Left cardiac atrium (tissue), 4 donors: ENCODE data around the gene PNRC2. TPM values are rescaled to one million over a fixed set of nuclear protein-coding genes. Genes with fewer than 3 reads are reported as not detected.
"Not testable (repeated sequence)": the region's sequence is repeated elsewhere in the genome, so short reads cannot be mapped to it uniquely, and the experiment has no call there.

Experiments
- ATAC-seq, 2 donors: fragments of 200-7000 bp; cut with Tn5 transposase; one replicate each; pipeline ENCODE4 v1.9.1; 2020; ENCODE audit warnings: mild to moderate bottlenecking in 2 of 2, moderate library complexity in 2 of 2
- DNase-seq: peaks from one replicate; pipeline ENCODE4 v3.0.0-alpha.2; 2020
- intact Hi-C, 2 donors: fragments of 100-400 bp; cut with DNase I; formaldehyde crosslinking; loops; one replicate each; pipeline versions ENCODE4 v1.14.1 to v1.15.1; 2022 to 2023
- total RNA-seq, 2 donors: library from RNA; stranded (reverse); fragmentation: NEBNext Ultra II Directional; extraction: Animal tissue kit (Norgen Biotek cat#: 25700); gene quantifications; one replicate each; pipeline ENCODE4 v1.2.1, GENCODE V29; 2021
- donor health status: DM: no; HTN: yes; CAD: no.
- donor health status: DM: no; HTN: yes; CAD: no; lungs with severe emphysema.
- donor health status: DM: yes; HTN: yes; CAD: no.
- donor health status: Dilated cardiomyopathy.

Gene PNRC2
- total RNA-seq, 2 donors from 2014 or later, result 84.2 to 89.2 TPM

DNA sequence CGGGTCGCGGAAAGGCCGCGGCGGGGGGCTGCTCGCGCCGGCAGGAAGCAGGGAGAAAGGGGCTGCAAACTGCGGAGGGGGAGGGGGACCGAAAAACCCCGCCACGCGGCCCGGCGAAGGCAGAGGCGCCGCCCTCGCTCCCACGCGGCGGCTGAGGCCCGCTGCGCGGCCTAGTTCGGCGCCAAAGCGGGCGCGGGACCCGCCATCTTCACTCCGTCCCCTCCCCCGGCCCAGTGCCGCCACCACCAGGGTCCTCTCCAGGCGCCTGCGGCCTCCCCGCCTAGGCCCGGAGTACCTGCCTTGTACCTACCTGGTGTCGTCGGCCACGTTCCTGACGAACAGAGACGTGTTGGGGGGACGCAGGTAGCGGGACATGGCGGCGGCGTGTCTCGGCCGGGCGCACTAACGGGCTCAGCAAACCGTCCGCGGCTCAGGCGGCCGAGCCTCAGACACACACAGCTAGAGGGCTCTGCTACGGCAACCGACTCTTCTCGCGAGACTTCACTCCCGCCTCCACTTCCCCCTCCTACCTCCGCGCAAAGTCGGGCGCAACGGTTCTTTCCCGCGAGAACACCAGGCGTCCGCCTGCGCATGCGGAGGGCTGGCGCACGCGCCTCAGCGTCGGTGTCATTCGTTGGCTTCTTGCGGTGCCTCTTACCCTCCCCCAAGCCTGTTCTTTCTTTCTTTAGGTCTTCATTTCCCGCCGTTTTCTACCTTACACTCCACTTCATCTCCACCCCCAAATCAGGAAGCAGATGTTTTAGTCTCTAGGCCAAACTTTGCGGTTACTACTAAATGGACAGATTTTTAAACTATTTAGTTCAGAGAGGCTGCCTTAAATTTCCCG is 20.5 kb downstream of the PNRC2 start, which contains the start of gene SRSF10:
SRSF10 (minus strand) TSS at position 447 of the 847 bp plus-strand sequence; CDS start at position 375, 72 bp downstream.
- intact Hi-C loops, result loop anchor here in 1 of 2 donors (2.0 kb wide), 1 partner anchor 41 kb away; no protein-coding TSS in a partner anchor
- DNase-seq (peak; percentile 99), ATAC-seq (peak; percentile 99 to 100)

- peak; percentile 28 for DNase-seq
- intact Hi-C loops, result no loop called here
- peak in 1 of 2 donors; percentile 11 for ATAC-seq
Observed at GRCh38 chr1:23980728-23981070, 21.1 kb downstream of the PNRC2 start.

GRCh38 chr1:23984417-23985186 is 25.0 kb downstream of the PNRC2 start:
- no peak for ATAC-seq
- no peak for DNase-seq
- intact Hi-C loops, result no loop called here

GRCh38 chr1:23987038-23987437 is 27.4 kb downstream of the PNRC2 start:
- ATAC-seq, DNase-seq, intact Hi-C loops: not testable (repeated sequence)

GRCh38 chr1:23989263-23989662 is 29.6 kb downstream of the PNRC2 start:
- ATAC-seq, result no peak
- intact Hi-C loops, result no loop called here
- DNase-seq, result no peak

DNA sequence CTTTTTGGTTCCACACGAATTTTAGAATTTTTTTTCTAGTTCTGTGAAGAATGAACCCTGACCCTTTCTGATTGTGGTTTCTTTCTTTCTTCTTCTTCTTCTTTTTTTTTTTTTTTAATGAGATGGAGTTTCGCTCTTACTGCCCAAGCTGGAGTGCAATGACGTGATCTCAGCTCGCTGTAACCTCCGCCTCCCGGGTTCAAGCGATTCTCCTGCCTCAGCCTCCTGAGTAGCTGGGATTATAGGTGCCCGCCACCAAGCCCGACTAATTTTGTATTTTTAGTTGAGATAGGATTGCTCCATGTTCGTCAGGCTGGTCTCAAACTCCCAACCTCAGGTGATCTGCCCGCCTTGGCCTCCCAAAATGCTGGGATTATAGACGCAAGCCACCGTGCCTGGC is 32.4 kb downstream of the PNRC2 start:
- DNase-seq, ATAC-seq, intact Hi-C loops: not testable (repeated sequence)

DNA sequence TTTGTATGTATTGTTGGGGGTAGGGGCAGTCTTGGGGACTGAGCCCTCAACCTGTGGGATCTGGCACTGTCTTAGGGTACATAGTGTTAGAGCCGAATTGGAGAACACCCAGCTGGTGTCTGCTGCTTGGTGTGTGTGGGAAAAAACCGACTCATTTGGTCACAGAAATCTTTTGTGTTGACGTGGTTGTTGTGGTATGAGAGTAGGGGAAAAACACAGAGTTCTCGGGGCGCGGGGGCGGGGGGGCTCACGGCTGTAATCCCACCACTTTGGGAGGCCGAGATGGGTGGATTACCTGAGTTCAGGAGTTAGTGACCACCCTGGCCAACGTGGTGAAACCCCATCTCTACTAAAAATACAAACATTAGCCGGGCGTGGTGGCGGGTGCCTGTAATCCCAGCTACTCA is 35.8 kb downstream of the PNRC2 start:
- ATAC-seq (no peak), DNase-seq (no peak)
- intact Hi-C loops, result no loop called here

DNA sequence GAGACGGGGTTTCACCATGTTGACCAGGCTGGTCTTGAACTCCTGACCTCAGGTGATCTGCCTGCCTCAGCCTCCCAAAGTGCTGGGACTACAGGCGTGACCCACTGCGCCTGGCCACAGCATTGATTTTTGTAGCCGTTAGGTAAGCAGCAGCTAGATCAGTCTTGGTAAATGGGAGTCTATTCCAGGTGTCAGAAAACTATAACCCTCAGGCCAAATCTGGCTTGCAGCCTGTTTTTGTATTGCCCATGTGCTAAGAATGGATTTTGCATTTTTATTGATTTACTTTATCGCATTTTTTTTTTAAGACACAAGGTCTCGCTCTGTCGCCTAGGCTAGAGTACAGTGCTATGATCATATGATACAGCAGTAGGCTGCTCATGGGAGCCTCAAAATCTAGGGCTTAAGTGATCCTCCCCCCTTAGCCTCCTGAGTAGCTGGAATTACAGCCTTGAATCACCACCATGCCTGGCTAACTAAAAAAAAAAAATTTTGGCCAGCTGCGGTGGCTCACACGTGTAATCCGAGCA is 37.1 kb downstream of the PNRC2 start:
- no peak for DNase-seq
- ATAC-seq, result no peak
- intact Hi-C loops, result no loop called here

DNA sequence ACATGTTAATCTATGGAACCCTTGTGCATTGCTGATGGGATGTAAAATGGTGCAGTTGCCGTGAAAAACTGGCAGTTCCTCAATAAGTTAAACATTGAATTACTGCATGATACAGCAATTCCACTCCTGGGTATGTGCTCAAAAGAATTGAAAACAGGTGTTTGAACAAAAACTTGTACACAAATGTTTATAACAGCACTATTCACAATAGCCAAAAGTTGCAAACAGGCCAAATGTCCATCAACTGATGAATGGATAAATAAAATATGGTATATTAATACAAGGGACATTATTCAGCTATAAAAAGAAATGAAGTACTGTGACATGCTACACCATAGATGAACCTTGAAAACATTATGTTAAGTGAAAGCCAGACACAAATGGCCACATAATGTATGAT is 38.2 kb downstream of the PNRC2 start:
- ATAC-seq (no peak), DNase-seq (no peak)
- intact Hi-C loops, result no loop called here

DNA sequence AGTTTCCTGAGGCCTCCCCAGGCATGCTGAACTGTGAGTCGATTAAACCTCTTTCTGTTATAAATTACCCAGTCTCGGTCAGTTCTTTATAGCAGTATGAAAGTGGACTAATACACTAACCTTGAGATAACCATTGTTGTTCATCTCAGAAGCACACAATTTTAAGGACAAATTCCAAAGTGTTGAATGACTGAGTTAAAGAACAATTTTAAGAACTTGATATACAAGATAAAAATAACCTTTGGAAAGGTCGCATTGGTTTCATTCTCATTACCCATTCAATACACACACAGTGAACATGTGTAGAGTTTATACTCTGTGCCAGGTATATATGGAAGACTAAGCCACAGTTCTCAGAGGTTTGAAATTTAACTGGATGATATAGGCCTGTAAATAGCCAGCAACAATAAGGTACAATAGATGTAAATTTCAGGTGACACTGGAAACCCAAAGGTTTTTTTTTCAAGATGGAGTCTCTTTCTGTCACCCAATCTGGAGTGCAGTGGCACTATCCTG is 39.6 kb downstream of the PNRC2 start:
- ATAC-seq (no peak), DNase-seq (no peak)
- intact Hi-C loops, result no loop called here

GRCh38 chr1:24002695-24003094 is 43.1 kb downstream of the PNRC2 start:
- DNase-seq (no peak), ATAC-seq (no peak)
- intact Hi-C loops, result no loop called here

GRCh38 chr1:24003331-24003972 is 43.8 kb downstream of the PNRC2 start:
- no peak for ATAC-seq
- intact Hi-C loops, result no loop called here

DNA sequence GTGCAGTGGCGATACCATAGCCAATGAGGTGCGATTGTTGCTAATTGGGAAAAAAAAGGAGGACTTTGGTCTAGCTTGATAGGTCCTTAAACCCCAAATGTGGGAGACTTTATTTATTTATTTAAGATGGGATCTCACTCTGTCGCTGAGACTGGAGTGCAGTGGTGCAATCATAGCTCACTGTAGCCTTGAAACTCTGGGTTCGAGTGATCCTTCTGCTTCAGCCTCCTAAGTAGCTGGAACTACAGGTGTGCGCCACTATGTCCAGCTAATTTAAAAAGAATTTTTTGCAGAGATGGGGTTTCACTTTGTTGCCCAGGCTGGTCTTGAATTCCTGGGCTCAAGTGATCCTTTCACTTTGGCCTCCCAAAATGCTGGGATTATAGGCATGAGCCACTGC is 44.5 kb downstream of the PNRC2 start:
- DNase-seq, result no peak
- no peak for ATAC-seq
- intact Hi-C loops, result no loop called here

More at GRCh38 chr1:24003331-24003972, 43.8 kb downstream of the PNRC2 start:
- no peak for DNase-seq

DNA sequence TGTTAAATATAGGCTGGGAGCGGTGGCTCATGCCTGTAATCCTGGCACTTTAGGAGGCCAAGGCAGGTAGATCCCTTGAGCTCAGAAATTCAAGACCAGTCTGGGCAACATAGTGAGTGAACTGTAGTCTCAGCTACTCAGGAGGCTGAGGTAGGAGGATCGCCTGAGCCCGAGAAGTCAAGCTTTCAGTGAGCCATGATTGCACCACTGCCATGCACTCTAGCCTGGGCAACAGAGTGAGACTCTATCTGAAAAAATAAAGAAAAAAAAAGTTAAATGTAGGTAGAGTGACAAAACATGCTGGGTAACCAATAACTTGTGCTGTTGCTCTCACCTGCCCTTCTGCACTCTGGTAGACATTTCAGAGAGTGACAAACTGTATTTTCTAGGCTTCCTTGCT is 45.5 kb downstream of the PNRC2 start:
- ATAC-seq (no peak), DNase-seq (no peak)
- intact Hi-C loops, result no loop called here

DNA sequence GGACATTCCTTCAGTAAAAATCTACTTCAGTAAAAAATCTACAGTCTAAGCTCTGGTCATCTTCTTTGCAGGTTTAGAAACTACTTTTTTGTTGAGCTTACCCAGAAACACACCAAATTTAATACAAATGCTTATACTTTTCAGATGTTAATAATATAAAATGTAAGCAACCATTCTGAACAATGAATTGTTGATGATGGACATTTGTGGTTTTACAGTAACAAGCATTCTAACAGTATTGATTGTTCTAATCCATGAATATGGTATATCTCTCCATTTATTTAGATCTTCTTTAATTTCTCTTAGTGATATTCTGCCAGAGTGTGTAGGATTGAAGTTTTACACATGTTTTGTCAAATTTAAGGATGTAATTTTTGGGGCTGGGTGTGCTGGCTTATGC is 47.5 kb downstream of the PNRC2 start:
- no peak for DNase-seq
- intact Hi-C loops, result no loop called here
- no peak for ATAC-seq

- peak in 1 of 2 donors; percentile 41 for ATAC-seq
- DNase-seq, intact Hi-C loops: not testable (repeated sequence)
Observed at GRCh38 chr1:24008574-24009184, 49.1 kb downstream of the PNRC2 start.

GRCh38 chr1:24009406-24009805 is 49.8 kb downstream of the PNRC2 start:
- intact Hi-C loops, result no loop called here

GRCh38 chr1:24010650-24011049 is 51.0 kb downstream of the PNRC2 start:
- no peak for DNase-seq
- intact Hi-C loops, result no loop called here
- no peak for ATAC-seq

More at GRCh38 chr1:24009406-24009805, 49.8 kb downstream of the PNRC2 start:
- DNase-seq (no peak), ATAC-seq (no peak)

- ATAC-seq, intact Hi-C loops, DNase-seq: not testable (repeated sequence)
Observed at GRCh38 chr1:24012878-24013277, 53.2 kb downstream of the PNRC2 start.
